WTC11 (cell line): ENCODE results near the gene RHBDD3. TPM values are rescaled to one million over a fixed set of nuclear protein-coding genes. Genes with fewer than 3 reads are reported as not detected.

Experiments
- ATAC-seq: fragments of 200-7000 bp; cut with Tn5 transposase; 2 replicates; pipeline ENCODE4 v1.10.0; 2021; ENCODE audit warnings: mild to moderate bottlenecking, moderate library complexity
- CTCF ChIA-PET: fragments of 300-600 bp; sonication (Branson Sonifier 250); formaldehyde crosslinking; loops from one replicate; lab custom pipeline; 2021; ENCODE audit warnings: antibody characterized with exemption; lab: Charles Lee
- POLR2A ChIA-PET: fragments of 350-600 bp; sonication (Branson Sonifier 250); formaldehyde crosslinking; loops from one replicate; lab custom pipeline; 2021; ENCODE audit warnings: antibody characterized with exemption; lab: Charles Lee
- DNase-seq: peaks from one replicate; pipeline ENCODE4 v3.0.0; 2021; ENCODE audit warnings: low spot score
- H3K27ac Mint-ChIP-seq: 2 replicates; pipeline ENCODE4 v1.8.0; 2021; ENCODE audit warnings: mixed read lengths
- H3K27me3 Mint-ChIP-seq: 2 replicates; pipeline ENCODE4 v1.8.0; 2021; ENCODE audit warnings: low read depth, mild to moderate bottlenecking, moderate library complexity, mixed read lengths
- H3K36me3 Mint-ChIP-seq: 2 replicates; pipeline ENCODE4 v1.8.0; 2021; ENCODE audit warnings: mixed read lengths
- H3K4me1 Mint-ChIP-seq: 2 replicates; pipeline ENCODE4 v1.8.0; 2022; ENCODE audit warnings: mixed read lengths
- H3K4me3 Mint-ChIP-seq: 2 replicates; pipeline ENCODE4 v1.8.0; 2021; ENCODE audit warnings: mild to moderate bottlenecking, moderate library complexity, mixed read lengths
- H3K9me3 Mint-ChIP-seq: 2 replicates; pipeline ENCODE4 v1.8.0; 2021; ENCODE audit warnings: mixed read lengths
- IRF2 ChIP-seq: sonication (generic); formaldehyde crosslinking; IDR thresholded peaks from 2 replicates; pipeline ENCODE4 v1.8.0; 2022; ENCODE audit warnings: low read depth, missing genetic modification reagents, borderline replicate concordance
- NR2C2 ChIP-seq: sonication (generic); formaldehyde crosslinking; IDR thresholded peaks from 2 replicates; pipeline ENCODE4 v1.8.0; 2022; ENCODE audit warnings: mild to moderate bottlenecking, missing genetic modification reagents
- NR3C1 ChIP-seq: sonication (generic); formaldehyde crosslinking; conservative IDR thresholded peaks from 2 replicates; pipeline ENCODE4 v1.8.1; 2023; ENCODE audit warnings: low read depth, mild to moderate bottlenecking, missing genetic modification reagents
- OVOL2 ChIP-seq: fragments of 250-450 bp; sonication (Bioruptor Pico); IDR thresholded peaks from 2 replicates; pipeline ENCODE4 v1.9.0; 2021; ENCODE audit warnings: mild to moderate bottlenecking, borderline replicate concordance
- RORB ChIP-seq: fragments of 250-450 bp; sonication (Bioruptor Pico); IDR thresholded peaks from 2 replicates; pipeline ENCODE4 v1.9.0; 2021; ENCODE audit warnings: mild to moderate bottlenecking
- SOX15 ChIP-seq: fragments of 250-450 bp; sonication (Bioruptor Pico); IDR thresholded peaks from 2 replicates; pipeline ENCODE4 v1.9.0; 2021; ENCODE audit warnings: mild to moderate bottlenecking
- TCF7 ChIP-seq: sonication (generic); formaldehyde crosslinking; IDR thresholded peaks from 2 replicates; pipeline ENCODE4 v1.8.0; 2022; ENCODE audit warnings: mild to moderate bottlenecking, low read depth, missing genetic modification reagents, moderate library complexity
- ZNF263 ChIP-seq: sonication (generic); formaldehyde crosslinking; IDR thresholded peaks from 2 replicates; pipeline ENCODE4 v1.8.1; 2022; ENCODE audit warnings: low read depth, mild to moderate bottlenecking, moderate library complexity, missing genetic modification reagents
- ZNF317 ChIP-seq: sonication (generic); formaldehyde crosslinking; IDR thresholded peaks from 2 replicates; pipeline ENCODE4 v1.8.1; 2023; ENCODE audit warnings: low read depth, mild to moderate bottlenecking, moderate library complexity, missing genetic modification reagents, borderline replicate concordance
- ZNF671 ChIP-seq: fragments of 250-450 bp; sonication (Bioruptor Pico); IDR thresholded peaks from 2 replicates; pipeline ENCODE4 v1.8.0; 2021; ENCODE audit warnings: mild to moderate bottlenecking
- total RNA-seq: library from RNA; stranded (reverse); gene quantifications from 3 replicates; pipeline ENCODE4 v1.2.3, GENCODE V29; 2021
- TF ChIP-seq, protein P1 (sequence below): sonication (generic); formaldehyde crosslinking; IDR thresholded peaks from 2 replicates; pipeline ENCODE4 v1.8.0; 2022; ENCODE audit warnings: mild to moderate bottlenecking, missing genetic modification reagents
- TF ChIP-seq, protein P2 (sequence below): fragments of 250-450 bp; sonication (Bioruptor Pico); IDR thresholded peaks from 2 replicates; pipeline ENCODE4 v1.8.0; 2021; ENCODE audit warnings: mild to moderate bottlenecking
- TF ChIP-seq, protein P3 (sequence below): fragments of 250-450 bp; sonication (Bioruptor Pico); IDR thresholded peaks from 2 replicates; pipeline ENCODE4 v1.9.0; 2021; ENCODE audit warnings: mild to moderate bottlenecking, borderline replicate concordance
- TF ChIP-seq, protein P4 (sequence below): sonication (generic); formaldehyde crosslinking; IDR thresholded peaks from 2 replicates; pipeline ENCODE4 v1.8.0; 2023; ENCODE audit warnings: mild to moderate bottlenecking, missing genetic modification reagents
- TF ChIP-seq, protein P5 (sequence below): sonication (generic); formaldehyde crosslinking; IDR thresholded peaks from 2 replicates; pipeline ENCODE4 v1.8.1; 2022; ENCODE audit warnings: low read depth, missing genetic modification reagents, borderline replicate concordance
- TF ChIP-seq, protein P6 (sequence below): sonication (generic); formaldehyde crosslinking; IDR thresholded peaks from 2 replicates; pipeline ENCODE4 v1.8.1; 2022; ENCODE audit warnings: missing genetic modification reagents, borderline replicate concordance

RHBDD3 gene
- total RNA-seq, 1 experiment from 2014 or later: 77.9 TPM

DNA sequence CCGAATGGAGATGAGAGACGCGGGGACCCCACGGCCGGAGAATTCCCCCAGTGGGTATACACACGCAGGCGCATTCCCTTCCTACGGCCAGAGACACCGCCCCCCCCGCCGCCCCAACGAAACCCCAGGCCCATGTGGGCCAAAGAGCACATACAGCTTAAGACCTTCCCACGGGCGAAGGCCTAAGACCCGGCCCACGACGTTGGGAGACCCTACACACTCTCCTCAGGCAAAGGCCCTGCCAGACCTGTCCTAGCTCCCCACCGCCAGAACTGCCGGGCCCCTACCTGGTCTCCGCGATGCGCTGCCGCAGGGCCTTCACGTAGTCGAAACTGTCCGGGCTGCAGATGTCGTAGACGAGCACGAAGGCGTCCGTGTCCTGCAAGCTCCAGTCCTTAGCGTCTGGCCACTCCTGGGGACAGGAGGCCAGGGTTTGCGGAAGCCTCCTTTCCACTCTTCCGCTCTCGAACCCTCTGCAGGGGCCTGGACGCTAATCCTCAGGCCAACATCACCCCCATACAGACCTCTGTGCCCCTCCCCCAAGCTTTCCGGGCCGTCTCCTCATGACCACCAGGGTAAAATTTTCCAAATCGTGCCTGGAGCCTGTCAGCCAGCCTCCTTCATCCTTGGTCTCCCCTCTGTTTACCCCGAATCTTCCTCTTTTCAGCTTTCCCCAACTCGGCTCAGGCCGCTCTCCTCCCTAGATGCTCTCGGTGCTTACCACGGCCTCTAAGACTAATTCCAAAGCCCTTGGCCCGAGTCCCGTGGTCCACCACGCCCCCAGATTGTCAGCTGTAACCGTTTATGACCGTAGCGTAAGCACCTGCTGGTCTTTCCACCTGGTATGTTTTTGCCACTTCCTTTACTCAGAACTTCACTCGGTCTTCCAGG is 46.0 kb upstream of the RHBDD3 start:
- CTCF ChIA-PET: interaction anchor here (0.9 to 3.3 kb wide), 22 partner anchors 8 to 159 kb away, joined by 3 to 52 read pairs (median 6); partner anchors contain the start of genes AP1B1, EWSR1 and RHBDD3
- H3K4me1 Mint-ChIP-seq: peaks cover 14% of the 10 kb centered on the region
- H3K27ac Mint-ChIP-seq: no peak overlapping the region
- peaks cover 55% of the 10 kb centered on the region for H3K27me3 Mint-ChIP-seq
- TF ChIP-seq NR3C1 (CRISPR knock-in tag) (no peak), OVOL2 (CRISPR knock-in tag) (no peak), ZNF671 (no peak), RORB (CRISPR knock-in tag) (no peak), IRF2 (CRISPR knock-in tag) (no peak), SOX15 (CRISPR knock-in tag) (no peak), NR2C2 (CRISPR knock-in tag) (no peak), ZNF263 (0 out of 2 replicates have a peak, but pooled peaks have one; percentile 20), TCF7 (no peak), ZNF317 (CRISPR knock-in tag) (peak; percentile 4; the same call in 1 of the 2 replicates)
- TF ChIP-seq, protein P1, sequence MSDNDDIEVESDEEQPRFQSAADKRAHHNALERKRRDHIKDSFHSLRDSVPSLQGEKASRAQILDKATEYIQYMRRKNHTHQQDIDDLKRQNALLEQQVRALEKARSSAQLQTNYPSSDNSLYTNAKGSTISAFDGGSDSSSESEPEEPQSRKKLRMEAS (CRISPR knock-in tag): no peak; the same call in 1 of the 2 replicates
- TF ChIP-seq, protein P2, sequence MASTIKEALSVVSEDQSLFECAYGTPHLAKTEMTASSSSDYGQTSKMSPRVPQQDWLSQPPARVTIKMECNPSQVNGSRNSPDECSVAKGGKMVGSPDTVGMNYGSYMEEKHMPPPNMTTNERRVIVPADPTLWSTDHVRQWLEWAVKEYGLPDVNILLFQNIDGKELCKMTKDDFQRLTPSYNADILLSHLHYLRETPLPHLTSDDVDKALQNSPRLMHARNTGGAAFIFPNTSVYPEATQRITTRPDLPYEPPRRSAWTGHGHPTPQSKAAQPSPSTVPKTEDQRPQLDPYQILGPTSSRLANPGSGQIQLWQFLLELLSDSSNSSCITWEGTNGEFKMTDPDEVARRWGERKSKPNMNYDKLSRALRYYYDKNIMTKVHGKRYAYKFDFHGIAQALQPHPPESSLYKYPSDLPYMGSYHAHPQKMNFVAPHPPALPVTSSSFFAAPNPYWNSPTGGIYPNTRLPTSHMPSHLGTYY: no peak
- TF ChIP-seq, protein P3, sequence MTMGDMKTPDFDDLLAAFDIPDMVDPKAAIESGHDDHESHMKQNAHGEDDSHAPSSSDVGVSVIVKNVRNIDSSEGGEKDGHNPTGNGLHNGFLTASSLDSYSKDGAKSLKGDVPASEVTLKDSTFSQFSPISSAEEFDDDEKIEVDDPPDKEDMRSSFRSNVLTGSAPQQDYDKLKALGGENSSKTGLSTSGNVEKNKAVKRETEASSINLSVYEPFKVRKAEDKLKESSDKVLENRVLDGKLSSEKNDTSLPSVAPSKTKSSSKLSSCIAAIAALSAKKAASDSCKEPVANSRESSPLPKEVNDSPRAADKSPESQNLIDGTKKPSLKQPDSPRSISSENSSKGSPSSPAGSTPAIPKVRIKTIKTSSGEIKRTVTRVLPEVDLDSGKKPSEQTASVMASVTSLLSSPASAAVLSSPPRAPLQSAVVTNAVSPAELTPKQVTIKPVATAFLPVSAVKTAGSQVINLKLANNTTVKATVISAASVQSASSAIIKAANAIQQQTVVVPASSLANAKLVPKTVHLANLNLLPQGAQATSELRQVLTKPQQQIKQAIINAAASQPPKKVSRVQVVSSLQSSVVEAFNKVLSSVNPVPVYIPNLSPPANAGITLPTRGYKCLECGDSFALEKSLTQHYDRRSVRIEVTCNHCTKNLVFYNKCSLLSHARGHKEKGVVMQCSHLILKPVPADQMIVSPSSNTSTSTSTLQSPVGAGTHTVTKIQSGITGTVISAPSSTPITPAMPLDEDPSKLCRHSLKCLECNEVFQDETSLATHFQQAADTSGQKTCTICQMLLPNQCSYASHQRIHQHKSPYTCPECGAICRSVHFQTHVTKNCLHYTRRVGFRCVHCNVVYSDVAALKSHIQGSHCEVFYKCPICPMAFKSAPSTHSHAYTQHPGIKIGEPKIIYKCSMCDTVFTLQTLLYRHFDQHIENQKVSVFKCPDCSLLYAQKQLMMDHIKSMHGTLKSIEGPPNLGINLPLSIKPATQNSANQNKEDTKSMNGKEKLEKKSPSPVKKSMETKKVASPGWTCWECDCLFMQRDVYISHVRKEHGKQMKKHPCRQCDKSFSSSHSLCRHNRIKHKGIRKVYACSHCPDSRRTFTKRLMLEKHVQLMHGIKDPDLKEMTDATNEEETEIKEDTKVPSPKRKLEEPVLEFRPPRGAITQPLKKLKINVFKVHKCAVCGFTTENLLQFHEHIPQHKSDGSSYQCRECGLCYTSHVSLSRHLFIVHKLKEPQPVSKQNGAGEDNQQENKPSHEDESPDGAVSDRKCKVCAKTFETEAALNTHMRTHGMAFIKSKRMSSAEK (CRISPR knock-in tag): no peak
- TF ChIP-seq, protein P4, sequence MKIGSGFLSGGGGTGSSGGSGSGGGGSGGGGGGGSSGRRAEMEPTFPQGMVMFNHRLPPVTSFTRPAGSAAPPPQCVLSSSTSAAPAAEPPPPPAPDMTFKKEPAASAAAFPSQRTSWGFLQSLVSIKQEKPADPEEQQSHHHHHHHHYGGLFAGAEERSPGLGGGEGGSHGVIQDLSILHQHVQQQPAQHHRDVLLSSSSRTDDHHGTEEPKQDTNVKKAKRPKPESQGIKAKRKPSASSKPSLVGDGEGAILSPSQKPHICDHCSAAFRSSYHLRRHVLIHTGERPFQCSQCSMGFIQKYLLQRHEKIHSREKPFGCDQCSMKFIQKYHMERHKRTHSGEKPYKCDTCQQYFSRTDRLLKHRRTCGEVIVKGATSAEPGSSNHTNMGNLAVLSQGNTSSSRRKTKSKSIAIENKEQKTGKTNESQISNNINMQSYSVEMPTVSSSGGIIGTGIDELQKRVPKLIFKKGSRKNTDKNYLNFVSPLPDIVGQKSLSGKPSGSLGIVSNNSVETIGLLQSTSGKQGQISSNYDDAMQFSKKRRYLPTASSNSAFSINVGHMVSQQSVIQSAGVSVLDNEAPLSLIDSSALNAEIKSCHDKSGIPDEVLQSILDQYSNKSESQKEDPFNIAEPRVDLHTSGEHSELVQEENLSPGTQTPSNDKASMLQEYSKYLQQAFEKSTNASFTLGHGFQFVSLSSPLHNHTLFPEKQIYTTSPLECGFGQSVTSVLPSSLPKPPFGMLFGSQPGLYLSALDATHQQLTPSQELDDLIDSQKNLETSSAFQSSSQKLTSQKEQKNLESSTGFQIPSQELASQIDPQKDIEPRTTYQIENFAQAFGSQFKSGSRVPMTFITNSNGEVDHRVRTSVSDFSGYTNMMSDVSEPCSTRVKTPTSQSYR (CRISPR knock-in tag): peak; percentile 3; the same call in 1 of the 2 replicates
- TF ChIP-seq, protein P5, sequence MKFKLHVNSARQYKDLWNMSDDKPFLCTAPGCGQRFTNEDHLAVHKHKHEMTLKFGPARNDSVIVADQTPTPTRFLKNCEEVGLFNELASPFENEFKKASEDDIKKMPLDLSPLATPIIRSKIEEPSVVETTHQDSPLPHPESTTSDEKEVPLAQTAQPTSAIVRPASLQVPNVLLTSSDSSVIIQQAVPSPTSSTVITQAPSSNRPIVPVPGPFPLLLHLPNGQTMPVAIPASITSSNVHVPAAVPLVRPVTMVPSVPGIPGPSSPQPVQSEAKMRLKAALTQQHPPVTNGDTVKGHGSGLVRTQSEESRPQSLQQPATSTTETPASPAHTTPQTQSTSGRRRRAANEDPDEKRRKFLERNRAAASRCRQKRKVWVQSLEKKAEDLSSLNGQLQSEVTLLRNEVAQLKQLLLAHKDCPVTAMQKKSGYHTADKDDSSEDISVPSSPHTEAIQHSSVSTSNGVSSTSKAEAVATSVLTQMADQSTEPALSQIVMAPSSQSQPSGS (CRISPR knock-in tag): 0 out of 2 replicates have a peak, but pooled peaks have one; percentile 1
- TF ChIP-seq, protein P6, sequence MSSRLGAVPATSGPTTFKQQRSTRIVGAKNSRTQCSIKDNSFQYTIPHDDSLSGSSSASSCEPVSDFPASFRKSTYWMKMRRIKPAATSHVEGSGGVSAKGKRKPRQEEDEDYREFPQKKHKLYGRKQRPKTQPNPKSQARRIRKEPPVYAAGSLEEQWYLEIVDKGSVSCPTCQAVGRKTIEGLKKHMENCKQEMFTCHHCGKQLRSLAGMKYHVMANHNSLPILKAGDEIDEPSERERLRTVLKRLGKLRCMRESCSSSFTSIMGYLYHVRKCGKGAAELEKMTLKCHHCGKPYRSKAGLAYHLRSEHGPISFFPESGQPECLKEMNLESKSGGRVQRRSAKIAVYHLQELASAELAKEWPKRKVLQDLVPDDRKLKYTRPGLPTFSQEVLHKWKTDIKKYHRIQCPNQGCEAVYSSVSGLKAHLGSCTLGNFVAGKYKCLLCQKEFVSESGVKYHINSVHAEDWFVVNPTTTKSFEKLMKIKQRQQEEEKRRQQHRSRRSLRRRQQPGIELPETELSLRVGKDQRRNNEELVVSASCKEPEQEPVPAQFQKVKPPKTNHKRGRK (CRISPR knock-in tag): no peak
- TF ChIP-seq, all 79 proteins: peak for 4
- ATAC-seq: no peak
- Mint-ChIP-seq H3K9me3 (peaks cover 3% of the 10 kb centered on the region; the same call in 1 of the 2 replicates), H3K4me3 (peak overlapping the region; percentile 61), H3K36me3 (peaks cover 6% of the 10 kb centered on the region; the same call in 1 of the 2 replicates)
- DNase-seq: no peak
- POLR2A ChIA-PET: no interaction called here
